ENCODE data around the gene RNF217.
A peak's percentile ranks its signal among the peaks of the same experiment; 100 is the strongest.
"Not testable (repeated sequence)": the region's sequence is repeated elsewhere in the genome, so short reads cannot be mapped to it uniquely, and the experiment has no call there.

Gene RNF217

GRCh38 chr6:125102411-125102810, 140.2 kb downstream of the RNF217 start:
- no peak for DNase-seq

- no peak for DNase-seq
Observed at GRCh38 chr6:125102891-125103290, 140.7 kb downstream of the RNF217 start.

GRCh38 chr6:125104425-125104824, 142.2 kb downstream of the RNF217 start:
- DNase-seq, result peak in 1 of 2 experiments; percentile 21

GRCh38 chr6:125107048-125107447, 144.8 kb downstream of the RNF217 start:
- no peak for DNase-seq

- DNase-seq, result no peak
Observed at GRCh38 chr6:125107896-125108295, 145.7 kb downstream of the RNF217 start.

GRCh38 chr6:125110056-125110455, 147.8 kb downstream of the RNF217 start:
- DNase-seq, result no peak

GRCh38 chr6:125111219-125111983, 149.2 kb downstream of the RNF217 start:
- DNase-seq, result no peak

GRCh38 chr6:125112934-125113333, 150.7 kb downstream of the RNF217 start:
- DNase-seq, result no peak

- DNase-seq, result peak in 1 of 2 experiments; percentile 47
Observed at GRCh38 chr6:125114248-125114858, 152.1 kb downstream of the RNF217 start.

- no peak for DNase-seq
Observed at GRCh38 chr6:125116170-125116569, 153.9 kb downstream of the RNF217 start.

GRCh38 chr6:125116710-125117109, 154.5 kb downstream of the RNF217 start:
- DNase-seq, result no peak

- no peak for DNase-seq
Observed at GRCh38 chr6:125117818-125118217, 155.6 kb downstream of the RNF217 start.

- DNase-seq, result no peak
Observed at GRCh38 chr6:125120054-125120590, 157.9 kb downstream of the RNF217 start.

- no peak for DNase-seq
Observed at GRCh38 chr6:125121894-125122293, 159.7 kb downstream of the RNF217 start.

GRCh38 chr6:125123051-125123450, 160.8 kb downstream of the RNF217 start:
- DNase-seq, result no peak

- DNase-seq, result no peak
Observed at GRCh38 chr6:125123468-125124048, 161.3 kb downstream of the RNF217 start.

GRCh38 chr6:125124049-125124669, 161.9 kb downstream of the RNF217 start:
- DNase-seq, result no peak

- not testable (repeated sequence) for DNase-seq
Observed at GRCh38 chr6:125125856-125126255, 163.6 kb downstream of the RNF217 start.

- DNase-seq, result no peak
Observed at GRCh38 chr6:125129354-125129753, 167.1 kb downstream of the RNF217 start.

GRCh38 chr6:125132058-125132457, 169.8 kb downstream of the RNF217 start:
- DNase-seq, result no peak

- DNase-seq, result no peak
Observed at GRCh38 chr6:125136378-125136777, 174.1 kb downstream of the RNF217 start.

GRCh38 chr6:125138083-125138482, 175.8 kb downstream of the RNF217 start:
- no peak for DNase-seq

GRCh38 chr6:125140808-125141207, 178.6 kb downstream of the RNF217 start:
- DNase-seq, result no peak

Measured in SHP77 (cell line).